ENCODE results near the gene SEH1L.
"Not testable (repeated sequence)": the region's sequence is repeated elsewhere in the genome, so short reads cannot be mapped to it uniquely, and the experiment has no call there.

SEH1L gene, protein sequence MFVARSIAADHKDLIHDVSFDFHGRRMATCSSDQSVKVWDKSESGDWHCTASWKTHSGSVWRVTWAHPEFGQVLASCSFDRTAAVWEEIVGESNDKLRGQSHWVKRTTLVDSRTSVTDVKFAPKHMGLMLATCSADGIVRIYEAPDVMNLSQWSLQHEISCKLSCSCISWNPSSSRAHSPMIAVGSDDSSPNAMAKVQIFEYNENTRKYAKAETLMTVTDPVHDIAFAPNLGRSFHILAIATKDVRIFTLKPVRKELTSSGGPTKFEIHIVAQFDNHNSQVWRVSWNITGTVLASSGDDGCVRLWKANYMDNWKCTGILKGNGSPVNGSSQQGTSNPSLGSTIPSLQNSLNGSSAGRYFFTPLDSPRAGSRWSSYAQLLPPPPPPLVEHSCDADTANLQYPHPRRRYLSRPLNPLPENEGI

DNA sequence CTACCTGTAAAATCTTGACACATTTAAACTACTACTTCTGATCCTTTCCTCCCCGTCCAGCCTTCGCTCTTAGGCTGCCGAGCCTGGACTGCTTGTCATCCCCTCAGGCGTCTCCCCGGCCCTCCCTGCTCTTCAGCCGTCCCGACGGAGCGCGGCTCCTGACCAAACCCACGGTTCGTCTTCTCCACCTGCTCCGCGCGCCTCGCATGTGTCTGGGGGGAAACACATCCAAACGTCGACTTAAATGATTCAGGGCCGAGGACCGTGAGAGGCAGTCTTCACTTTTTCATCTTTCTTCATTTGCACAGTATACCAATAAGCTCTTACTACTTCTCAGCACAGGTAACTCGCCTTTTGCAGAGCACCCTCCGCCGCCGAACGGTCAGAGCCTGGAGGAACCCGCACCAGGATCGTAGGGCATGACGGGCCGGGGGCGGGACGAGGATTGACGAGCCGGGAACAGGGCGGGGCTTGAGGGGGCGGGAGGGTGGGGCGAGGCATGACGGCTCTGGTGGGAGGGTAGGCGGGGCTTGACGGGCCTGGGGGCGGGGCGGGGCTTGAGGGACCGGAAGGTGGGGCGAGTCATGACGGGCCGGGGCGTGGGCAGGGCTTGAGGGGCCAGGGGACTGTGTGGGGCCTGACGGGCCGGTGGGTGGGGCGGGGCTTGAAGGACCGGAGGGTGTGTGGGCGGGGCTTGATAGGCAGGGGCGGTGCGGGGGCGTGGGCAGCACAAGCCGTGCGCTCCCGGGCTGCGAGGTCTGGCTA, at the start of gene SEH1L:
SEH1L (plus strand) TSS at position 727 of the 765 bp plus-strand sequence. CDS start 111 bp downstream, outside the sequence.
- Histone ChIP-seq H3K4me1 (ENCODE audit: control insufficient read depth in 1 of 2, insufficient read depth in 2 of 2, low read length in 2 of 2) (peaks cover 0 to 4% of the 10 kb centered on the region in 2 donors), H3K4me3 (ENCODE audit: low read depth in 1 of 2, low read length in 2 of 2) (peak within 1 kb of the TSS; percentile 81 to 84), H3K27ac (ENCODE audit: low read length) (peak within 1 kb of the TSS; percentile 98), H3K36me3 (ENCODE audit: control insufficient read depth in 1 of 2, insufficient read depth in 2 of 2, low read length in 2 of 2) (no peaks in the 10 kb centered on the region), H3K27me3 (ENCODE audit: low read depth, low read length) (no peaks in the 10 kb centered on the region), H3K9me3 (ENCODE audit: control insufficient read depth in 1 of 2, low read length in 2 of 2) (no peaks in the 10 kb centered on the region)

DNA sequence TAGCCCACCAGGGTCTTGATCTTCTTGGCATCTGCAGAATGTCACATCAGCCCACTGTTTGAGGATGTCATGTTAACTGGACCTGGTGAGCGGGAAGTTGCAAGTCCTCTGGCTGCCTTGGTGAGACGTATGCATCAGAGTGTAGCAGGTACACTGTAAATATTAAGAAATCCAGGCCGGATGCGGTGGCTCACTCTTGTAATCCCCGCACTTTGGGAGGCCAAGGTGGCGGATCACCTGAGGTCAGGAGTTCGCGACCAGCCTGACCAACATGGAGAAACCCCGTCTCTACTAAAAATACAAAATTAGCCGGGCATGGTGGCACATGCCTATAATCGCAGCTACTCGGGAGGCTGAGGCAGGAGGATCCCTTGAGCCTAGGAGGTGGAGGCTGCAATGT, 46.6 kb upstream of the SEH1L start:
- H3K36me3 ChIP-seq (ENCODE audit: control insufficient read depth in 1 of 2, insufficient read depth in 2 of 2, low read length in 2 of 2); H3K9me3 ChIP-seq (ENCODE audit: control insufficient read depth in 1 of 2, low read length in 2 of 2); H3K27ac ChIP-seq (ENCODE audit: low read length): not testable (repeated sequence)

DNA sequence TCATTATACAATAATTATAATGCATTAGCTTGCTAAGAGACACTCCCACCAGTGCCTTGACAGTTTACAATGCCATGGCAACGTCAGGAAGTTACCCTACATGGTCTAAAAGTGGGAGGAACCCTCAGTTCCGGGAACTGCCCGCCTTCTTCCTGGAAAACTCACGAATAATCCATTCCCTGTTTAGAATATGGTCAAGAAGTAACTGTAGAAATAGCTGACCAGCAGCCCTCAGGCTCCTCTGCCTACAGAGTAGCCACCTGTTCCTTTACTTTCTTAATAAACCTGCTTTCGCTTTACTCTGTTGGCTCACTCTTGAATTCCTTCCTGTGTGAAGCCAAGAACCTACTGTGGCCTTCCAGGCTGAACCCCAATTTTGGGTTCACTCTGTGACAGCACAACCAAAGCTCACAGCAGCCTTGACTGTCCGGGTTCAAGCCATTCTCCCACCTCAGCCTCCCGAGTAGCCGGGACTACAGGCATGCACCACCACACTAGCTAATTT, 43.7 kb upstream of the SEH1L start:
- Histone ChIP-seq H3K4me1 (ENCODE audit: control insufficient read depth in 1 of 2, insufficient read depth in 2 of 2, low read length in 2 of 2) (no peaks in the 10 kb centered on the region), H3K4me3 (ENCODE audit: low read depth in 1 of 2, low read length in 2 of 2) (peak overlapping the region in 1 of 2 donors; percentile 11), H3K27me3 (ENCODE audit: low read depth, low read length) (no peaks in the 10 kb centered on the region), H3K36me3 (ENCODE audit: control insufficient read depth in 1 of 2, insufficient read depth in 2 of 2, low read length in 2 of 2) (no peaks in the 10 kb centered on the region), H3K9me3 (ENCODE audit: control insufficient read depth in 1 of 2, low read length in 2 of 2) (no peaks in the 10 kb centered on the region), H3K27ac (ENCODE audit: low read length) (no peak overlapping the region)

More for the DNA sequence above, 46.6 kb upstream of the SEH1L start:
- H3K4me3 ChIP-seq (ENCODE audit: low read depth in 1 of 2, low read length in 2 of 2); H3K27me3 ChIP-seq (ENCODE audit: low read depth, low read length); H3K4me1 ChIP-seq (ENCODE audit: control insufficient read depth in 1 of 2, insufficient read depth in 2 of 2, low read length in 2 of 2): not testable (repeated sequence)

DNA sequence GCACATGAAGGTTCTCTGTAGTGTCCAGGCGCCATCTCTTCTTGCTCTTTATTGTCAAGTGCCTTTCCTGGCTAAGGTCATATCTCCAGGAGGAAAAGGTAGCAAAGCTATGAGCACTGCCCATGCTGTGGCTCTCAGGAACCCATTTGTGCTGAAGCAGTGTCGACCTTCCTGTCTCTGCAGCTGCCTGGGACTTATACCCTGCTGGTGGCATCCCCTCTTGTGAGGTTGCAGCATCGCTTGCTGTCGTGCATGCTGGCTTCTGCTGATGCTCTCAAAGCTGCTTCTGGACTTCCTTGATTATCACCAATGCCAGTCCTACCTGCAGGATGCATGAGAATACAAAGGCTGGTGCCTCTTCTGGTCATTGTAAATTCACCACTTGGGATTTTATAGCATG, 41.7 kb upstream of the SEH1L start:
- no peaks in the 10 kb centered on the region for H3K9me3 ChIP-seq (ENCODE audit: control insufficient read depth in 1 of 2, low read length in 2 of 2)
- H3K4me3 ChIP-seq (ENCODE audit: low read depth in 1 of 2, low read length in 2 of 2): no peak overlapping the region
- H3K27me3 ChIP-seq (ENCODE audit: low read depth, low read length): no peaks in the 10 kb centered on the region
- H3K27ac ChIP-seq (ENCODE audit: low read length): no peak overlapping the region
- peaks cover 0 to 5% of the 10 kb centered on the region in 2 donors for H3K4me1 ChIP-seq (ENCODE audit: control insufficient read depth in 1 of 2, insufficient read depth in 2 of 2, low read length in 2 of 2)
- no peaks in the 10 kb centered on the region for H3K36me3 ChIP-seq (ENCODE audit: control insufficient read depth in 1 of 2, insufficient read depth in 2 of 2, low read length in 2 of 2)

DNA sequence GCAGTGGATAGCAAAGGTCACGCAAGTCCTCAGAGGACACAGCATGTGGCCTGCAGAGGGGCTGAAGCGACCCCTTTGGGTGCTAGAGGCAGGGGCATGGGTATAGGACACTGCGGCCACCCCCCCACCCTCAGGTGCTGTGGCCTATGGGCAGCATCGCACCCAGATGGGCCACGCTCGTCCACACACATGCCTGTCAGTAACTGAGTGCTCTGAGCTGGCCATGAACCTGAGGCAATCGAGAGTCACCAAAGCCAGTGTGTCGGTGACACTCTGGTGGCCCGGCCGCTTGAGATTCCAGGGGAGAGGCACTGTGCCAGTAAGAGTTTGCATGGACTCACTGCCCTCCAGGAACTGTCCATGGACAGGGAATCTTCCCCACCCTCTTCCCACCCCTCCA, 41.0 kb upstream of the SEH1L start:
- Histone ChIP-seq H3K27me3 (ENCODE audit: low read depth, low read length) (no peaks in the 10 kb centered on the region), H3K36me3 (ENCODE audit: control insufficient read depth in 1 of 2, insufficient read depth in 2 of 2, low read length in 2 of 2) (no peaks in the 10 kb centered on the region), H3K9me3 (ENCODE audit: control insufficient read depth in 1 of 2, low read length in 2 of 2) (no peaks in the 10 kb centered on the region), H3K4me1 (ENCODE audit: control insufficient read depth in 1 of 2, insufficient read depth in 2 of 2, low read length in 2 of 2) (peaks cover 0 to 9% of the 10 kb centered on the region in 2 donors), H3K27ac (ENCODE audit: low read length) (no peak overlapping the region), H3K4me3 (ENCODE audit: low read depth in 1 of 2, low read length in 2 of 2) (no peak overlapping the region)

DNA sequence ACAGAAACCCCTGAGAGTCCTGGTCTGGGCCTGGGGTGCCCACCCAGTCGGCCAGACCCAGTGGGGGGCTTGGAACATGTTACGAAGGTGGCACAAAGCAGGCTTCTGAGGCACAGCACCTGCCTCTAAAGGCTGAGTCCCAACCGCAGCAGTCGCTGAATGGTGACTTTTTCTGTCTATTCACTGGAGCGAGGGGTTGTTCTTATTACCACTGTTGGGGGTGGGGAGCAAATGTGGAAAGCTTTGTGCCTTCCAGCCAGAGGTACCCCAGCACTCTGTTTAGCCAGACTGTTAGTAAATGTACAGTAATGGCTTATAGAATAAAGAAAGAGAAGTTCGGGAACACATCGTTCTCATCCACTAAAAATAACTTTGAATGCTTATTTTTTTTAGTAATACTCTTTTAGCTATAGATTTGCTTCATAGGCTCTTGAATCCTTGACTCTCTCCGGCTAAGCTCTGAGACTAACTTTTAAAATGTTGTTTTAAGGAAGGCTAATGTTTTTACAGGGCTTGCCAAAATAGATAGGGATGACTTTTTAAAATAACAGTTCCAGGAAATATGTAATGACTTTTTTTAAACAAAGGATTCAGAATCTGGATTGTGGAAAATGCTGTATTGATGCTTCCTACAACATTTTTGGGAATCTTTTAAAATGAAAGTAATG, 40.4 kb upstream of the SEH1L start:
- Histone ChIP-seq H3K27ac (ENCODE audit: low read length) (no peak overlapping the region), H3K4me1 (ENCODE audit: control insufficient read depth in 1 of 2, insufficient read depth in 2 of 2, low read length in 2 of 2) (peaks cover 0 to 11% of the 10 kb centered on the region in 2 donors), H3K9me3 (ENCODE audit: control insufficient read depth in 1 of 2, low read length in 2 of 2) (no peaks in the 10 kb centered on the region), H3K36me3 (ENCODE audit: control insufficient read depth in 1 of 2, insufficient read depth in 2 of 2, low read length in 2 of 2) (no peaks in the 10 kb centered on the region), H3K4me3 (ENCODE audit: low read depth in 1 of 2, low read length in 2 of 2) (no peak overlapping the region), H3K27me3 (ENCODE audit: low read depth, low read length) (no peaks in the 10 kb centered on the region)

DNA sequence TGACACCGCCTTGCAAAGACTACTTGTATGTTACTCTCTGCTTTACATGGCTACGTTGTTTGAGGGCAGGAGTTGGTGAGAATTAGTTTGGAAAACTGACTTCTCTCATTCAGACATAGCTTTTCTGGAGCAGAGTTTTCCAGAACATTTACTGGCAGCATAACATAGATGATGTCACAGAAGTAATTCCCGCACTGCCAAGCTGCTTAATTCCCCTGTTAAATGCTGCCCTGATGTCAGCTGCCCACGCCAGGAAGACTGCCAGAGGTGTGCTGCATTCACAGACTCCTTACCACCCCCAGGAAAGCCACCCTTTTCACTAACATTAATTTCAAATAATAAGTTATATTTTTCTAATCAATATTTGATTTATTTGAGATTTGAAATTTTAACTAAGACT, 39.1 kb upstream of the SEH1L start:
- H3K27me3 ChIP-seq (ENCODE audit: low read depth, low read length): no peaks in the 10 kb centered on the region
- H3K36me3 ChIP-seq (ENCODE audit: control insufficient read depth in 1 of 2, insufficient read depth in 2 of 2, low read length in 2 of 2): no peaks in the 10 kb centered on the region
- no peaks in the 10 kb centered on the region for H3K9me3 ChIP-seq (ENCODE audit: control insufficient read depth in 1 of 2, low read length in 2 of 2)
- peaks cover 0 to 11% of the 10 kb centered on the region in 2 donors for H3K4me1 ChIP-seq (ENCODE audit: control insufficient read depth in 1 of 2, insufficient read depth in 2 of 2, low read length in 2 of 2)
- no peak overlapping the region for H3K27ac ChIP-seq (ENCODE audit: low read length)
- no peak overlapping the region for H3K4me3 ChIP-seq (ENCODE audit: low read depth in 1 of 2, low read length in 2 of 2)

DNA sequence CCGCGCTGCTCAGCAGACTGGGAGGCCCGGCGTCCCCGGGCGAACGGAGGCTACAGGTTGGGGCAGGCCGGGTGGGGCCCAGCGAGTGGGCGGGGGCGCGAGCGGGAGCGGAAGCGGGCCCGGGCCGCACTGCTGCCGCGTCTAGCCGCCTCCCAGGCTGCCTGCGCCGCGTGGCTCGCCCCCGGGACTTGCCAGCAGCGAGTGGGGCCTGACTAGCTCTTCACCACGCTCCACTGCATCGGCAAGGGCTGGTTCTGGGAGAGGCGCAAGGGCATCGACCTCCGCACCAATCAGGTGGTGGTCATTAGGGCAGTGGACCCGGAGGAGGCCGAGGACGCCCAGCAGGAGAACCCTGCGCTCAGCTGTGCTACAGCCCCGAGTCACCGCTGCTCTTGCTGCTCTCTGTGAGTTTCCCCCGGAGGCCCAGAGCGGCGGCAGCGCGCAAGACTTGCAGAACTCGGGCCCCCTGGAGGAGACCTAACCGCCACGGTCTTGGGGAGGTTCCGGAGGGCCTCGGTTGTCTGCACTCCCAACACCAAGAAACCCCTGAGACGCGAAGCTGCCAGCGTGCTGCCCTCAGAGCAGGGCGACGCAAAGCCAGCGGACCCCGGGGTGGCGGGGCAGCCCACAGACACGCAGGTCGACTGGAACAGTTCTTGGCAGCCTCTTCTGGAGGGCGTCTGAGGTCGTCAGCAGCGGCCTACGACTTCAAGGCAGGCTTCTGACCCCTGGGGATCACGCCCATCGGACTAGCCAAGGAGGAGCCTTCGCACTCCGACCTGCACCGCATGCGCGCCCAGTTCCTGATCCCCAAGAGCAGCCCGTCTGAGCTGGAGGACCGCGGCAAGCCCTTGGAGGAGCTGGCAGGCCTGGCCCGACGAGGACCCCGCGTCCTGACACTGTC, 36.5 kb upstream of the SEH1L start:
- Histone ChIP-seq H3K4me1 (ENCODE audit: control insufficient read depth in 1 of 2, insufficient read depth in 2 of 2, low read length in 2 of 2) (peaks cover 0 to 11% of the 10 kb centered on the region in 2 donors), H3K27ac (ENCODE audit: low read length) (no peak overlapping the region), H3K36me3 (ENCODE audit: control insufficient read depth in 1 of 2, insufficient read depth in 2 of 2, low read length in 2 of 2) (no peaks in the 10 kb centered on the region), H3K27me3 (ENCODE audit: low read depth, low read length) (no peaks in the 10 kb centered on the region), H3K4me3 (ENCODE audit: low read depth in 1 of 2, low read length in 2 of 2) (peak overlapping the region; percentile 26 to 55), H3K9me3 (ENCODE audit: control insufficient read depth in 1 of 2, low read length in 2 of 2) (no peaks in the 10 kb centered on the region)

DNA sequence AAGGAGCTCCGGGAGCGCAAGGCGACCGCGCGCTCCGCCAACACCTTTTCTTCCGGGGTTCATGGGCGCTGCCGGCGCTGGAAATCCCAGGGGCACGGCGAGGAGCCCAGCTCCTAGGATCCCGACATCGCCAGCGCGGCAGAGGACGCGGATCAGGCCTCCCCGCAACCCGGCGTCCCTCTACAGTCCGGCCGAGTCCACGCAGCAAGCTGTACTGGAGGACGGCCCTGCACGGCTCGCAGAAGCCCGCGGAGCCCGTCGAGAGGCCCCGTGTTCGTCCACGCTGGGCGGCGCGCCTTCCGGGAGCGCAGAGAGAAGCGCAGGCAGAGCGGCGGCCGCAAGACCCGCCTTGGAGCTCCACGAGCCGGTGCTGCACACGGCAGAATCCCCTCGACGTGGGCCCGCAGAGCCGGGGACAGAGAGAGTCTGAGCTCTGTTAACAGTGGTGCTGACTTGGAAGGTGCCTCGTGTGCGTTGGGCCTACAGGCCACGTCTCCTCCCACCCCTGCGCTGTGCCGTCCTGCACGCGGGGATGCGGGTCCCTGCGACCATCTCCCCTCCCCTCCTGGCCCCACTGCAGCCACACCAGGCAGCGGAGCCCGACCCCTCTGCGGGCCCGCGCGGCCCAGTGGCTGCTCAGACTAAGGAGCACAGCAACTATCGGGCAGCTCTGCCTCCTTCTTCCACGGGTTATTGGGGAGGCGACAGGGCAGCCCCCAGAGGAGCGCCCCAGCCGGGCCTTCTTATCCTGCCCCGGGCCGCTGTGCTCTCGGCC, 35.7 kb upstream of the SEH1L start:
- Histone ChIP-seq H3K36me3 (ENCODE audit: control insufficient read depth in 1 of 2, insufficient read depth in 2 of 2, low read length in 2 of 2) (no peaks in the 10 kb centered on the region), H3K4me1 (ENCODE audit: control insufficient read depth in 1 of 2, insufficient read depth in 2 of 2, low read length in 2 of 2) (peaks cover 0 to 11% of the 10 kb centered on the region in 2 donors), H3K9me3 (ENCODE audit: control insufficient read depth in 1 of 2, low read length in 2 of 2) (no peaks in the 10 kb centered on the region), H3K4me3 (ENCODE audit: low read depth in 1 of 2, low read length in 2 of 2) (peak overlapping the region in 1 of 2 donors; percentile 55), H3K27me3 (ENCODE audit: low read depth, low read length) (no peaks in the 10 kb centered on the region), H3K27ac (ENCODE audit: low read length) (no peak overlapping the region)

DNA sequence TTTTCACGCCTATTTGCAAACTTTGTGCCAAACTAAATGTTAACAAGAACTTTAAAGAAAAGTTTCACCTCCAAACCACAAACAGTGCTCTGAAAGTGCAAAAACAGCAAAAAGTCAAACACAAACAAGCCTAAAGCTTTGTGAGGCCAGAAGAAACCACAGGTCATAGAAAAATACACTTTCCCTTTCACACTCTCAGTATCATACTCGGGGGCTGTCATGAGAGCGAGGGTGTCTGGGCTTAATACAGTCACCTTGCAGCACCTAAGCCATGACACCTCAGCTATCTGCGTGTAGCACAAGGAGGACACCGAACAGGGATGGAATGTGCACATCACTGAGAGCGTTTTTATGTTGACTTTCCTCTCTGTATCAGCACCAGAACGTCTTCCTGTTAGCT, 26.6 kb upstream of the SEH1L start:
- Histone ChIP-seq H3K27me3 (ENCODE audit: low read depth, low read length) (no peaks in the 10 kb centered on the region), H3K4me1 (ENCODE audit: control insufficient read depth in 1 of 2, insufficient read depth in 2 of 2, low read length in 2 of 2) (no peaks in the 10 kb centered on the region), H3K4me3 (ENCODE audit: low read depth in 1 of 2, low read length in 2 of 2) (no peak overlapping the region), H3K27ac (ENCODE audit: low read length) (no peak overlapping the region), H3K36me3 (ENCODE audit: control insufficient read depth in 1 of 2, insufficient read depth in 2 of 2, low read length in 2 of 2) (no peaks in the 10 kb centered on the region), H3K9me3 (ENCODE audit: control insufficient read depth in 1 of 2, low read length in 2 of 2) (no peaks in the 10 kb centered on the region)
